ENCODE data around the gene IGFALS. TPM values are rescaled to one million over a fixed set of nuclear protein-coding genes. Genes with fewer than 3 reads are reported as not detected.
A peak's percentile ranks its signal among the peaks of the same experiment; 100 is the strongest.

Gene IGFALS
- total RNA-seq, 1 donor from 2014 or later = not detected

GRCh38 chr16:1790261-1790610, 3.3 kb downstream of the IGFALS start:
- DNase-seq (ENCODE audit: low read depth in 2 of 2) = no peak

- DNase-seq (ENCODE audit: low read depth in 2 of 2) = no peak
Observed at GRCh38 chr16:1789643-1790045, 3.9 kb downstream of the IGFALS start.

- no peak for DNase-seq (ENCODE audit: low read depth in 2 of 2)
Observed at GRCh38 chr16:1788708-1789100, 4.8 kb downstream of the IGFALS start.

GRCh38 chr16:1788095-1788707, 5.3 kb downstream of the IGFALS start:
- DNase-seq (ENCODE audit: low read depth in 2 of 2) = no peak

- no peak for DNase-seq (ENCODE audit: low read depth in 2 of 2)
Observed at GRCh38 chr16:1787322-1788094, 6.0 kb downstream of the IGFALS start.

GRCh38 chr16:1787056-1787321, 6.5 kb downstream of the IGFALS start:
- no peak for DNase-seq (ENCODE audit: low read depth in 2 of 2)

- DNase-seq (ENCODE audit: low read depth in 2 of 2) = no peak
Observed at GRCh38 chr16:1786242-1787055, 7.1 kb downstream of the IGFALS start.

- DNase-seq (ENCODE audit: low read depth in 2 of 2) = no peak
Observed at GRCh38 chr16:1785846-1786170, 7.7 kb downstream of the IGFALS start.

- DNase-seq (ENCODE audit: low read depth in 2 of 2) = no peak
Observed at GRCh38 chr16:1784977-1785845, 8.3 kb downstream of the IGFALS start.

- DNase-seq (ENCODE audit: low read depth in 2 of 2) = peak; percentile 100
Observed at GRCh38 chr16:1782408-1783264, 10.9 kb downstream of the IGFALS start, which contains the start of the genes NUBP2 and SPSB3. Gene NUBP2, plus strand, starts transcription at chr16:1782960. Its CDS starts 61 bp downstream, at chr16:1783021. Gene SPSB3, minus strand, starts transcription at chr16:1782571. Its CDS starts 1,088 bp downstream, at chr16:1781483.

- peak in 1 of 2 donors; percentile 30 for DNase-seq (ENCODE audit: low read depth in 2 of 2)
Observed at GRCh38 chr16:1781758-1782407, 11.6 kb downstream of the IGFALS start.

- no peak for DNase-seq (ENCODE audit: low read depth in 2 of 2)
Observed at GRCh38 chr16:1781254-1781653, 12.3 kb downstream of the IGFALS start.

- no peak for DNase-seq (ENCODE audit: low read depth in 2 of 2)
Observed at GRCh38 chr16:1780677-1781072, 12.8 kb downstream of the IGFALS start.

GRCh38 chr16:1779741-1780676, 13.5 kb downstream of the IGFALS start:
- DNase-seq (ENCODE audit: low read depth in 2 of 2) = no peak

GRCh38 chr16:1779234-1779701, 14.2 kb downstream of the IGFALS start:
- no peak for DNase-seq (ENCODE audit: low read depth in 2 of 2)

- DNase-seq (ENCODE audit: low read depth in 2 of 2) = no peak
Observed at GRCh38 chr16:1778200-1779179, 15.0 kb downstream of the IGFALS start.

- DNase-seq (ENCODE audit: low read depth in 2 of 2) = no peak
Observed at GRCh38 chr16:1777375-1778199, 15.9 kb downstream of the IGFALS start.

Data from dermis microvascular lymphatic vessel endothelial cell (primary cell).